K562 (cell line): ENCODE measurements around the gene STX2. TPM values are rescaled to one million over a fixed set of nuclear protein-coding genes. Genes with fewer than 3 reads are reported as not detected.

Experiments used
- ATAC-seq: fragments of 200-7000 bp; cut with Tn5 transposase; 3 replicates; pipeline ENCODE4 v1.9.1; 2020; ENCODE audit warnings: moderate library complexity
- BruUV-seq: library from RNA; stranded (reverse); fragments of 400-500 nt; replicated peaks from 2 replicates; lab custom pipeline; 2021; lab: Mats Ljungman, UMichigan
- CTCF ChIA-PET: fragments of 300-600 bp; formaldehyde crosslinking; extraction: SDS; loops from one replicate; lab custom pipeline; 2021; ENCODE audit warnings: low intra/inter-chr PET ratio; lab: Yijun Ruan, JAX
- POLR2A ChIA-PET: fragments of 300-600, 350-650 bp; sonication (Branson Sonifier 250); formaldehyde crosslinking; extraction: SDS; loops from one replicate; lab custom pipeline; 2021; ENCODE audit warnings: antibody characterized with exemption, inconsistent platforms; lab: Yijun Ruan, JAX
- DNase-seq, 4 experiments: peaks; one replicate each; pipeline versions ENCODE4 v3.0.0 to v3.0.0-alpha.2; 2011 to 2018; ENCODE audit warnings: low spot score in 3 of 4, mixed read lengths in 3 of 4; ENCODE audit errors: extremely low read depth in 1 of 4
- FAIRE-seq: peaks from 2 replicates; lab custom pipeline; 2011; peaks lifted over from hg19 to GRCh38; lab: Jason Lieb, UNC
- H2AFZ ChIP-seq: 2 replicates; pipeline ENCODE4 v1.6.0; 2011; ENCODE audit warnings: low read depth, low read length, control low read depth, inconsistent platforms
- H3K27ac ChIP-seq: fragments of 200-600 bp; 3 replicates; pipeline ENCODE4 v1.8.0; 2011; ENCODE audit warnings: low read depth, mild to moderate bottlenecking, control low read depth, inconsistent platforms, low read length, moderate library complexity, mixed read lengths; ENCODE audit errors: extremely low read depth
- H3K27me3 ChIP-seq, 2 experiments: fragments of 300-600 bp in 1 of 2; 2 replicates in 1 of 2; 3 replicates in 1 of 2; pipeline versions ENCODE4 v1.6.0 to v1.8.0; 2011; ENCODE audit warnings: inconsistent platforms in 2 of 2, low read length in 2 of 2, mild to moderate bottlenecking in 1 of 2, mixed read lengths in 1 of 2, moderate library complexity in 1 of 2; ENCODE audit not compliant: control insufficient read depth in 2 of 2, insufficient read depth in 2 of 2
- H3K36me3 ChIP-seq: fragments of 300-600 bp; 3 replicates; pipeline ENCODE4 v1.8.0; 2011; ENCODE audit warnings: mild to moderate bottlenecking, low read length, inconsistent platforms; ENCODE audit not compliant: control insufficient read depth, insufficient read depth
- H3K4me1 ChIP-seq, 2 experiments: fragments of 200-600 bp in 1 of 2; replicated peaks in 1 of 2; 2 replicates in 1 of 2; 3 replicates in 1 of 2; pipeline versions ENCODE4 v1.5.1 to v1.8.0; 2011; ENCODE audit warnings: inconsistent platforms in 2 of 2, low read length in 2 of 2, mild to moderate bottlenecking in 1 of 2, mixed read lengths in 1 of 2, moderate library complexity in 1 of 2; ENCODE audit not compliant: control insufficient read depth in 2 of 2, insufficient read depth in 2 of 2
- H3K4me2 ChIP-seq: 2 replicates; pipeline ENCODE4 v1.6.1; 2011; ENCODE audit warnings: low read length, control low read depth, inconsistent platforms, mixed read lengths; ENCODE audit not compliant: insufficient read depth
- H3K4me3 ChIP-seq: fragments of 200-600 bp; sonication (generic), shearing (Covaris generic); 2 replicates; pipeline ENCODE4 v1.5.1; 2016; ENCODE audit warnings: control low read depth, inconsistent platforms
- H3K79me2 ChIP-seq: fragments of 200-600 bp; 3 replicates; pipeline ENCODE4 v1.8.0; 2011; ENCODE audit warnings: low read length, inconsistent platforms; ENCODE audit not compliant: control insufficient read depth, insufficient read depth
- H3K9ac ChIP-seq, 2 experiments: 2 replicates each; pipeline versions ENCODE4 v1.6.0 to v1.6.1; 2011; ENCODE audit warnings: low read depth in 2 of 2, low read length in 2 of 2, control low read depth in 1 of 2, inconsistent platforms in 1 of 2, mild to moderate bottlenecking in 1 of 2, mixed read lengths in 1 of 2; ENCODE audit not compliant: insufficient read depth in 1 of 2
- H3K9me1 ChIP-seq: one replicate; pipeline ENCODE4 v1.6.0; 2011; ENCODE audit warnings: inconsistent platforms, mild to moderate bottlenecking, low read length, moderate library complexity; ENCODE audit not compliant: control insufficient read depth, insufficient read depth
- H3K9me3 ChIP-seq: replicated peaks from 2 replicates; pipeline ENCODE4 v1.5.1; 2011; ENCODE audit warnings: low read depth, low read length, inconsistent platforms; ENCODE audit not compliant: control insufficient read depth, insufficient read depth
- H4K20me1 ChIP-seq: replicated peaks from 2 replicates; pipeline ENCODE4 v1.6.1; 2011; ENCODE audit warnings: low read length, inconsistent platforms, mixed read lengths; ENCODE audit not compliant: control insufficient read depth, insufficient read depth
- ARNT ChIP-seq, 2 experiments: fragments of 450-650 bp; IDR thresholded peaks; 2 replicates each; pipeline ENCODE4 v1.6.1; 2016; ENCODE audit warnings: mild to moderate bottlenecking in 1 of 2
- CREM ChIP-seq: IDR thresholded peaks from 2 replicates; pipeline ENCODE4 v1.6.1; 2014; ENCODE audit warnings: antibody characterized with exemption, low read depth
- DPF2 ChIP-seq: fragments of 450-650 bp; IDR thresholded peaks from 2 replicates; pipeline ENCODE4 v1.6.1; 2016
- EZH2 ChIP-seq: IDR thresholded peaks from 2 replicates; pipeline ENCODE4 v1.6.1; 2012; ENCODE audit warnings: low read depth, mild to moderate bottlenecking, inconsistent platforms, low read length, borderline replicate concordance
- FIP1L1 ChIP-seq: fragments of 200-400 bp; formaldehyde crosslinking; IDR thresholded peaks from 2 replicates; pipeline ENCODE4 v1.6.1; 2018; ENCODE audit warnings: mild to moderate bottlenecking, low read depth, low read length; ENCODE audit not compliant: poor library complexity, severe bottlenecking
- FOXJ2 ChIP-seq: fragments of 200-800 bp; sonication (Bioruptor generic); IDR thresholded peaks from 2 replicates; pipeline ENCODE4 v1.6.1; 2016; ENCODE audit warnings: missing genetic modification characterization, missing compliant biosample characterization
- L3MBTL2 ChIP-seq: fragments of 450-650 bp; IDR thresholded peaks from 2 replicates; pipeline ENCODE4 v1.6.1; 2016; ENCODE audit warnings: mild to moderate bottlenecking, moderate library complexity
- RBM25 ChIP-seq: fragments of 200-400 bp; formaldehyde crosslinking; IDR thresholded peaks from 2 replicates; pipeline ENCODE4 v1.6.1; 2018; ENCODE audit warnings: low read length, low read depth, moderate library complexity; ENCODE audit not compliant: severe bottlenecking
- RREB1 ChIP-seq: fragments of 250-450 bp; sonication (Bioruptor Pico); IDR thresholded peaks from 2 replicates; pipeline ENCODE4 v1.4.0; 2020
- SRSF3 ChIP-seq: fragments of 200-400 bp; formaldehyde crosslinking; IDR thresholded peaks from 2 replicates; pipeline ENCODE4 v1.6.1; 2016; ENCODE audit warnings: mild to moderate bottlenecking, low read length, moderate library complexity; ENCODE audit not compliant: insufficient read depth
- STAT5A ChIP-seq: IDR thresholded peaks from 2 replicates; pipeline ENCODE4 v1.6.1; 2012; ENCODE audit warnings: low read length, inconsistent platforms, borderline replicate concordance
- TEAD4 ChIP-seq, 2 experiments: sonication (generic) in 1 of 2; formaldehyde crosslinking in 1 of 2; IDR thresholded peaks; 2 replicates each; pipeline versions ENCODE4 v1.6.1 to v1.8.0; 2012 to 2022; ENCODE audit warnings: borderline replicate concordance in 1 of 2, inconsistent platforms in 1 of 2, low read length in 1 of 2, mild to moderate bottlenecking in 1 of 2, missing genetic modification reagents in 1 of 2
- UBTF ChIP-seq, 2 experiments: IDR thresholded peaks; 2 replicates each; pipeline ENCODE4 v1.6.1; 2012; ENCODE audit warnings: improper control_type of control experiment in 2 of 2, low read depth in 2 of 2, low read length in 2 of 2, borderline replicate concordance in 1 of 2
- ZNF77 ChIP-seq: fragments of 250-450 bp; sonication (Bioruptor Pico); IDR thresholded peaks from 2 replicates; pipeline ENCODE4 v1.5.0; 2020
- ZNF79 ChIP-seq: fragments of 250-450 bp; sonication (Bioruptor Pico); IDR thresholded peaks from 2 replicates; pipeline ENCODE4 v1.4.0; 2020; ENCODE audit warnings: low read depth, mild to moderate bottlenecking, moderate library complexity
- ZSCAN29 ChIP-seq: fragments of 450-650 bp; IDR thresholded peaks from 2 replicates; pipeline ENCODE4 v1.6.1; 2017
- WGBS: fragments of 100-300 bp; shearing (Covaris generic); methylation state at CpG from one replicate; pipeline ENCODE4 v1.1.6; 2016; ENCODE audit warnings: low coverage, mixed read lengths; ENCODE audit not compliant: insufficient coverage; ENCODE audit errors: missing lambda C conversion rate; 5-methylcytosine and 5-hydroxymethylcytosine counted together
- in situ Hi-C: fragments of 300-500 bp; cut with MboI; formaldehyde crosslinking; loops from 4 replicates; pipeline ENCODE4 v1.15.0; 2018; ENCODE audit warnings: inconsistent platforms, mixed read lengths
- intact Hi-C: fragments of 100-400 bp; cut with micrococcal nuclease; formaldehyde crosslinking; loops from 2 replicates; pipeline ENCODE4 v1.14.2; 2022
- polyA plus RNA-seq, 8 experiments: library from polyadenylated mRNA; depleted of rRNA in 4 of 8; stranded (reverse) in 5 of 8; unstranded in 3 of 8; fragments of >200 nt; fragmentation: Nextera tagmentation in 2 of 8; fragmentation: Illumina TruSeq in 1 of 8; extraction: Ambion mirVana in 2 of 8; extraction: Trizol in 1 of 8; gene quantifications; 2 replicates each; pipeline versions ENCODE4 v1.2.1 to v1.2.3, GENCODE V29; 2011 to 2014; ENCODE audit warnings: inconsistent platforms in 1 of 8, missing spikeins in 1 of 8
- total RNA-seq, 7 experiments: library from RNA; depleted of rRNA in 6 of 7; stranded (reverse); fragments of >200 nt in 6 of 7; fragmentation: Illumina TruSeq in 2 of 7; extraction: Trizol in 2 of 7; gene quantifications; 2 replicates each; pipeline versions ENCODE4 v1.2.1 to v1.2.3, GENCODE V29; 2011 to 2021; ENCODE audit warnings: low replicate concordance in 1 of 7

Gene STX2
- total and polyA plus RNA-seq, 9 of the 15 experiments (the other 6 are each of a cell fraction or from before 2014, with no cell fraction given): 22.2 to 54.6 (median 30.8) TPM

GRCh38 chr12:130825771-130826150, 13.3 kb downstream of the STX2 start (continued):
- TF ChIP-seq UBTF (IDR thresholded peaks at IDR 0.05; ENCODE audit: borderline replicate concordance in 1 of 2, low read depth in 2 of 2, low read length in 2 of 2) (no peak), FIP1L1 (no peak), STAT5A (peak; percentile 36; the same call in 1 of the 2 replicates), RBM25 (no peak), L3MBTL2 (no peak), ZNF79 (CRISPR knock-in tag) (no peak), TEAD4 (IDR thresholded peaks at IDR 0.05; ENCODE audit: low read length) (peak; percentile 72), TEAD4 (CRISPR knock-in tag; IDR thresholded peaks at IDR 0.05; ENCODE audit: borderline replicate concordance) (no peak), FOXJ2 (tag) (no peak), CREM (no peak)

- Histone ChIP-seq H3K79me2 (peaks cover 18% of the 10 kb centered on the region), H3K4me3 (no peak overlapping the region), H4K20me1 (no peaks in the 10 kb centered on the region), H3K9me1 (no peaks in the 10 kb centered on the region), H2AFZ (no peak overlapping the region), H3K27ac (no peak overlapping the region), H3K36me3 (peaks cover 71% of the 10 kb centered on the region), H3K9ac (no peak overlapping the region), H3K4me1 (peaks cover 0 to 11% of the 10 kb centered on the region in 2 experiments; a peak in 2 of 5 replicates), H3K27me3 (no peaks in the 10 kb centered on the region), H3K9me3 (no peaks in the 10 kb centered on the region), H3K4me2 (no peak overlapping the region)
- no peak for FAIRE-seq
- in situ Hi-C loops (no loop called here), intact Hi-C loops (no loop called here)
- WGBS: over 99% methylated on average over 12 of the region's 12 CpGs
- ATAC-seq: no peak
- CTCF ChIA-PET: no interaction called here
- no peak for DNase-seq
- POLR2A ChIA-PET: no interaction called here
- no TSS peak for BruUV-seq
- TF ChIP-seq DPF2 (no peak), RREB1 (CRISPR knock-in tag) (no peak), ARNT (IDR thresholded peaks at IDR 0.05) (no peak), ZNF77 (no peak), SRSF3 (no peak), ZSCAN29 (no peak), EZH2 (no peak)
These were observed 19.4 kb downstream of the STX2 start for GRCh38 chr12:130819681-130820080.
